ENCODE results near the gene PSMF1. TPM values are rescaled to one million over a fixed set of nuclear protein-coding genes. Genes with fewer than 3 reads are reported as not detected.
"Not testable (repeated sequence)": the region's sequence is repeated elsewhere in the genome, so short reads cannot be mapped to it uniquely, and the experiment has no call there.

PSMF1 gene
- total RNA-seq, 4 donors from 2014 or later: 65.4 to 91.5 (median 73.4) TPM

DNA sequence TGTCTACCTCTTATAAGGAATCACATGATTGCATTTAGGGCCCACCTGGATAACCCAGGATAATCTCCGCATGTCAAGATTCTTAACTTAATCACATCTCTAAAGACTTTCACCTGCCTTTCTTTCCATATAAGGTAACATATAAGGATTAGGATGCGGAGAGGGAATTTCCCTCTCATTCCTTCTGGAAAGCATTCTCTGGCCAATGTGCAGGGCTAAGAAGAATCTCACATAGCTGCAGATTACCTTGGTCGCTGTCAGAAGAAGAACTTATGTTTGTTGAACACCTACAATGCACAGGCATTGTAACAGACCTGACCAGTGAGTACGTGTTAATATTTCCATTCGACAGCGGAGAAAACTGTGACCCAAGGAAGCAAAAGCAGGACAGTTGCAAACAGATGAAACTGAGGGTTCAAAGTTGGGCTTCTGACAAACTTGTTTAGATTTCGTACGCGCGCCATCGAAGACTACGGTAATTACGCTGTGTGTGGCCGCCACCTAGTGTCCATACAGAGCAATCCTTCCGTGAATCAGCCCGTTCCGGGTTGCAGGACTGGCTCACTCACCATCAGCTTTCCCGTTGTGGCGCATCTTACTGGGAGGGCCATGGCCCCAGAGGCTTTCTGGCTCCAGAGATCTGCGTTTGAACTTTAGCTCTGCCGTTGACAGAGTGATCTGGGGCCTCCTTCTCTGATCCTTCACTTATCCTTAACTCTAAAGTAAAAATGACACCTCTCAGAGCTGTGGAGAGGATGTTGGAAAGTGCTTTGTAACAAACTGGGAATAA is 94.4 kb downstream of the PSMF1 start:
- H3K36me3 ChIP-seq: no peaks in the 10 kb centered on the region
- peak in 1 of 2 donors; percentile 10 for TF ChIP-seq POLR2AphosphoS5 (IDR thresholded peaks at IDR 0.05)
- no peak for TF ChIP-seq EP300 (IDR thresholded peaks at IDR 0.05)
- TF ChIP-seq, protein P1, sequence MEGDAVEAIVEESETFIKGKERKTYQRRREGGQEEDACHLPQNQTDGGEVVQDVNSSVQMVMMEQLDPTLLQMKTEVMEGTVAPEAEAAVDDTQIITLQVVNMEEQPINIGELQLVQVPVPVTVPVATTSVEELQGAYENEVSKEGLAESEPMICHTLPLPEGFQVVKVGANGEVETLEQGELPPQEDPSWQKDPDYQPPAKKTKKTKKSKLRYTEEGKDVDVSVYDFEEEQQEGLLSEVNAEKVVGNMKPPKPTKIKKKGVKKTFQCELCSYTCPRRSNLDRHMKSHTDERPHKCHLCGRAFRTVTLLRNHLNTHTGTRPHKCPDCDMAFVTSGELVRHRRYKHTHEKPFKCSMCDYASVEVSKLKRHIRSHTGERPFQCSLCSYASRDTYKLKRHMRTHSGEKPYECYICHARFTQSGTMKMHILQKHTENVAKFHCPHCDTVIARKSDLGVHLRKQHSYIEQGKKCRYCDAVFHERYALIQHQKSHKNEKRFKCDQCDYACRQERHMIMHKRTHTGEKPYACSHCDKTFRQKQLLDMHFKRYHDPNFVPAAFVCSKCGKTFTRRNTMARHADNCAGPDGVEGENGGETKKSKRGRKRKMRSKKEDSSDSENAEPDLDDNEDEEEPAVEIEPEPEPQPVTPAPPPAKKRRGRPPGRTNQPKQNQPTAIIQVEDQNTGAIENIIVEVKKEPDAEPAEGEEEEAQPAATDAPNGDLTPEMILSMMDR (IDR thresholded peaks at IDR 0.05): peak; percentile 58 to 85 (median 63)
- no peak for TF ChIP-seq POLR2A (IDR thresholded peaks at IDR 0.05; ENCODE audit: low read depth)
- H3K4me1 ChIP-seq: peaks cover 0 to 9% (median 3%) of the 10 kb centered on the region in 4 donors
- peaks cover 0 to 56% (median 0%) of the 10 kb centered on the region in 4 donors for H3K27me3 ChIP-seq
- DNase-seq (ENCODE audit: extremely low spot score): no peak
- no peak overlapping the region for H3K4me3 ChIP-seq
- 13% methylated on average over 20 of the region's 21 CpGs for WGBS
- H3K9me3 ChIP-seq: no peaks in the 10 kb centered on the region
- H3K27ac ChIP-seq (replicated peaks in 1 of 4): no peak overlapping the region
- intact Hi-C loops (cut with DNase I): loop anchor here (5.0 to 10.0 kb wide), 3 partner anchors 96 to 396 kb away; partner anchors contain the start of gene PSMF1

DNA sequence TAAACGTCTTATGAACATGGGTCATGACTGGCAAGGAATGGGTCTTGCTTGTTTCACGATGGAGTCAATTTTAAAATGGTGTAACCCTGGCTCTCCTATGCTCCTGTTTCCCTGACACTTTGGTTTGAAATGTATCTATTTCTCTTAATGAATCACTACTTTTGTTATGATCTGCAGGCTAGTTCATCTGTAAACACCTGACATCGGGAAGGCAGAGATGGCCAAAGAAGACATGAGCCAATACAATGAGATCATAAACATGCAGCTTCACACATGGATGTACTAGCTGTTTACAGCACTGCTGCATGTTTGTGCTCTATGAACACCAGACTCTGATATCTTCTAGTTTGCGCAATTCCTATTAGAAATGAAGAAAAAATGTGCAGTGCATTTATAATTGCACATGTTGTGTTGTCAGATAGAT is 96.4 kb downstream of the PSMF1 start:
- intact Hi-C loops (cut with DNase I): loop anchor here (5.0 to 10.0 kb wide), 3 partner anchors 98 to 398 kb away; partner anchors contain the start of gene PSMF1

DNA sequence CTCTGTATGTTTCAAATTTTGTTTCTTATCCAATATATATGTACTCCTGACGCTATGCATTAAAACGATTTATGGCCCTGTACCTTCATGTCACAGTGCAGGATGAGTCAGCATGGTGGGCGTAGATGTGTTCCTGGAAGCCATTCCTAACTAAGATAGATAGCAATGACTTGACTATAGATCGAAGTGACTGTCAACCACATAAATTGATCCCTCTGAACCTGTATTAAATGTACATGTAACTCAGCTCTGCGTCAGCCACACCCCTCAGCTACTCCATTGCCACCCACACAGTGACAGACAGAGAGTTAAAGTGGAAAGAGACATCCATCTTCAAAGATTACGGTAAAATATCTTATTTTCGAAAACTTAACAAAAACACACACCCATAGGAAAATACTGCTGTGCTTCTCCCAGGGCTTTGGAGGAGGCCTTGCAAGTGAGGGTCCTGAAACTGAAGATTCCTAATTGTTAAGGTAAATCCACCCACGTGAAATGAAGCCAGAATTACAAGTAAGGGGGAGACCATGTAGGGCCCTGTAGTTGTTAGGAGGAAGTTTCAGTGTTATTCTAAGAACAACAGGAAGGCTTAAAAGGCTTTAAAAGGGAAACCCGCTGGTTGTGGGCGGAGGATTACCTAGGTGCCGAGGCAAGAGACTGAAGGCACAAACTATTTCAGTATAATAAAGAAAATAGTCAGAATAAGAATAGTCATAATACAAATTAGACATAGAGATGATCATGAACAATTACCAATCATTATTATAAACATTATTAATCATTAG is 97.2 kb downstream of the PSMF1 start:
- H3K4me1 ChIP-seq: peaks cover 0 to 9% (median 3%) of the 10 kb centered on the region in 4 donors
- no peak overlapping the region for H3K4me3 ChIP-seq
- no peak for DNase-seq (ENCODE audit: extremely low spot score)
- 70% methylated on average over 11 of the region's 11 CpGs for WGBS
- TF ChIP-seq POLR2A (IDR thresholded peaks at IDR 0.05; ENCODE audit: low read depth) (no peak), POLR2AphosphoS5 (IDR thresholded peaks at IDR 0.05) (no peak), EP300 (IDR thresholded peaks at IDR 0.05) (no peak)
- TF ChIP-seq, protein P1 (IDR thresholded peaks at IDR 0.05): no peak
- H3K9me3 ChIP-seq: no peaks in the 10 kb centered on the region
- peaks cover 0 to 43% (median 0%) of the 10 kb centered on the region in 4 donors for H3K27me3 ChIP-seq
- H3K36me3 ChIP-seq: no peaks in the 10 kb centered on the region
- H3K27ac ChIP-seq (replicated peaks in 1 of 4): no peak overlapping the region
- intact Hi-C loops (cut with DNase I): loop anchor here (10.0 kb wide), 1 partner anchor 261 kb away; no protein-coding TSS in a partner anchor

More for the DNA sequence above, 96.4 kb downstream of the PSMF1 start:
- 54% methylated on average over 4 of the region's 4 CpGs for WGBS
- H3K36me3 ChIP-seq: no peaks in the 10 kb centered on the region
- no peak for DNase-seq (ENCODE audit: extremely low spot score)
- H3K4me1 ChIP-seq: peaks cover 0 to 9% (median 3%) of the 10 kb centered on the region in 4 donors
- H3K4me3 ChIP-seq: no peak overlapping the region
- no peaks in the 10 kb centered on the region for H3K9me3 ChIP-seq
- H3K27ac ChIP-seq (replicated peaks in 1 of 4): no peak overlapping the region
- no peak for TF ChIP-seq POLR2A (IDR thresholded peaks at IDR 0.05; ENCODE audit: low read depth)
- no peak for TF ChIP-seq POLR2AphosphoS5 (IDR thresholded peaks at IDR 0.05)
- TF ChIP-seq EP300 (IDR thresholded peaks at IDR 0.05): no peak
- TF ChIP-seq, protein P1 (IDR thresholded peaks at IDR 0.05): no peak
- H3K27me3 ChIP-seq: peaks cover 0 to 46% (median 0%) of the 10 kb centered on the region in 4 donors

DNA sequence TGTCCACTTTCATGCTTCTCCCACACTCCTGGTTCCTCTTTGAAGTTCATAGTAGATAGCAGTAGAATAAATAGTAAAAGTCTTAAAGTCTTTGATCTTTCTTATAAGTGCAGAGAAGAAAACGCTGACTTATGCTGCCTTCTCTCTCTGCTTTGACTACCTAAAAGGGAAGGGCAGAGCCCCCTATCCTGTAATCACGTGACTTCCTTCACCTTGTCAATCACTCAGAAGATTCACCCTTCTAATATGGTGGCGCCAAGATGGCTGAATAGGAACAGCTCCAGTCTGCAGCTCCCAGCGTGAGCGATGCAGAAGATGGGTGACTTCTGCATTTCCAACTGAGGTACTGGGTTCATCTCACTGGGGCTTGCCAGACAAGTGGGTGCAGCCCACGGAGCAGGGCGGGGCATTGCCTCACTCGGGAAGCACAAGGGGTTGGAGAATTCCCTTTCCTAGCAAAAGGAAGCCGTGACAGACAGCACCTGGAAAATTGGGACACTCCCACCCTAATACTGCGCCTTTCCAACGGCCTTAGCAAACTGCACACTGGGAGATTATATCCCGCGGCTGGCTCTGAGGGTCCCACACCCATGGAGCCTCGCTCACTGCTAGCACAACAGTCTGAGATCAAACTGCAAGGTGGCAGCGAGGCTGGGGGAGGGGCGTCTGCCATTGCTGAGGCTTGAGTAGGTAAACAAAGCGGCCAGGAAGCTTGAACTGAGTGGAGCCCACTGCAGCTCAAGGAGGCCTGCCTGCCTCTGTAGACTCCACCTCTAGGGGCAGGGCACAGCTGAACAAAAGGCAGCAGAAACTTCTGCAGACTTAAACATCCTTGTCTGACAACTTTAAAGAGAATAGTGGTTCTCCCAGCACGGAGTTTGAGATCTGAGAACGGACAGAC is 98.4 kb downstream of the PSMF1 start:
- not testable (repeated sequence) for DNase-seq (ENCODE audit: extremely low spot score); H3K4me1 ChIP-seq; H3K4me3 ChIP-seq; H3K36me3 ChIP-seq; H3K27ac ChIP-seq (replicated peaks in 1 of 4); H3K9me3 ChIP-seq
- intact Hi-C loops (cut with DNase I): loop anchor here (10.0 kb wide), 1 partner anchor 262 kb away; no protein-coding TSS in a partner anchor
- H3K27me3 ChIP-seq: peaks cover 0 to 34% (median 0%) of the 10 kb centered on the region in 4 donors
- 73% methylated on average over 11 of the region's 19 CpGs for WGBS

Other genes starting within 250 kb of the PSMF1 start
- gene ANGPT4, start 202.3 kb upstream of the PSMF1 start, total RNA-seq: under 1 TPM in 3 of 4 donors, not detected in 1; under 0.01 to 0.46 (median 0.13) TPM
- 1 to 10 TPM in 1 of 4 donors, under 1 TPM in 3; 0.06 to 2.5 (median 0.52) TPM for gene RSPO4, start 116.3 kb upstream of the PSMF1 start, total RNA-seq
- 1 to 10 TPM in 2 of 4 donors, under 1 TPM in 2; 0.71 to 2.1 (median 1.2) TPM for gene TMEM74B, start 66.4 kb downstream of the PSMF1 start, total RNA-seq
- under 1 TPM in 2 of 4 donors, not detected in 2; 0.17 to 0.52 TPM for gene C20orf202, start 84.9 kb downstream of the PSMF1 start, total RNA-seq
- gene RAD21L1, start 107.4 kb downstream of the PSMF1 start, total RNA-seq: not detected
- gene SNPH, start 147.7 kb downstream of the PSMF1 start, total RNA-seq: 10 to 100 TPM in 3 of 4 donors, 1 to 10 TPM in 1; 9.6 to 29.5 (median 17.3) TPM
- 1 to 10 TPM; 2.1 to 6.2 (median 4.1) TPM for gene SDCBP2, start 210.5 kb downstream of the PSMF1 start, total RNA-seq